GM10248 (cell line): ENCODE measurements around the gene PLCL1.

ENCODE experiments used
- CTCF ChIA-PET: fragments of 300-600 bp; sonication (Branson Sonifier 250); formaldehyde crosslinking; extraction: SDS; loops from one replicate; lab custom pipeline; 2021; ENCODE audit warnings: antibody characterized with exemption; lab: Yijun Ruan, JAX
- POLR2A ChIA-PET: fragments of 350-650 bp; sonication (Branson Sonifier 250); formaldehyde crosslinking; extraction: SDS; loops from one replicate; lab custom pipeline; 2020; ENCODE audit warnings: antibody characterized with exemption; lab: Yijun Ruan, JAX
- DNase-seq: peaks from one replicate; pipeline ENCODE4 v3.0.0; 2012; ENCODE audit errors: extremely low spot score
- CTCF ChIP-seq: IDR thresholded peaks from 2 replicates; pipeline ENCODE4 v1.5.1; 2012; ENCODE audit warnings: mild to moderate bottlenecking, low read depth; ENCODE audit errors: extremely low read depth, missing control alignments, control extremely low read depth

The PLCL1 gene

GRCh38 chr2:197848602-197849001, 44.2 kb downstream of the PLCL1 start:
- ChIA-PET CTCF (interaction anchor here (1.3 to 3.0 kb wide), 5 partner anchors 11 to 279 kb away, joined by 3 to 10 read pairs (median 5); no protein-coding TSS in a partner anchor), POLR2A (no interaction called here)
- no peak for TF ChIP-seq CTCF
- no peak for DNase-seq

- CTCF ChIA-PET, result interaction anchor here (0.7 to 4.4 kb wide), 18 partner anchors 9 to 446 kb away, joined by 3 to 63 read pairs (median 4); no protein-coding TSS in a partner anchor
These were observed 46.6 kb downstream of the PLCL1 start for GRCh38 chr2:197850882-197851450.

GRCh38 chr2:197851451-197851850, 47.1 kb downstream of the PLCL1 start:
- peak; percentile 30 for TF ChIP-seq CTCF
- CTCF ChIA-PET, result interaction anchor here (0.7 to 4.4 kb wide), 20 partner anchors 9 to 446 kb away, joined by 3 to 63 read pairs (median 4); no protein-coding TSS in a partner anchor
- POLR2A ChIA-PET, result no interaction called here
- peak; percentile 18 for DNase-seq

More at GRCh38 chr2:197850882-197851450, 46.6 kb downstream of the PLCL1 start:
- TF ChIP-seq CTCF, result no peak
- POLR2A ChIA-PET, result no interaction called here
- DNase-seq, result no peak

- POLR2A ChIA-PET, result no interaction called here
- no peak for DNase-seq
- TF ChIP-seq CTCF, result no peak
- CTCF ChIA-PET, result interaction anchor here (0.6 to 4.4 kb wide), 13 partner anchors 9 to 445 kb away, joined by 3 to 63 read pairs (median 4); no protein-coding TSS in a partner anchor
These were observed 47.7 kb downstream of the PLCL1 start for GRCh38 chr2:197852108-197852507.

- POLR2A ChIA-PET, result no interaction called here
- CTCF ChIA-PET, result interaction anchor here (1.2 to 4.4 kb wide), 6 partner anchors 13 to 443 kb away, joined by 3 to 63 read pairs (median 12); no protein-coding TSS in a partner anchor
- DNase-seq, result no peak
- no peak for TF ChIP-seq CTCF
These were observed 49.2 kb downstream of the PLCL1 start for GRCh38 chr2:197853549-197853948.

- ChIA-PET POLR2A (no interaction called here), CTCF (interaction anchor here (1.3 to 2.0 kb wide), 4 partner anchors 8 to 149 kb away, joined by 3 to 8 read pairs (median 6); no protein-coding TSS in a partner anchor)
- TF ChIP-seq CTCF, result no peak
- DNase-seq, result no peak
These were observed 53.2 kb downstream of the PLCL1 start for GRCh38 chr2:197857476-197858107.
